Rectal smooth muscle tissue (tissue), 1 donor: ENCODE data around the gene CHST11.
"Not testable (repeated sequence)": the region's sequence is repeated elsewhere in the genome, so short reads cannot be mapped to it uniquely, and the experiment has no call there.

ENCODE experiments used
- H3K27ac ChIP-seq: one replicate; pipeline ENCODE4 v1.7.0; 2013; ENCODE audit warnings: low read depth, low read length, inconsistent platforms
- H3K27me3 ChIP-seq: one replicate; pipeline ENCODE4 v1.7.0; 2013; ENCODE audit warnings: low read length; ENCODE audit not compliant: control insufficient read depth, insufficient read depth
- H3K36me3 ChIP-seq: one replicate; pipeline ENCODE4 v1.7.0; 2013; ENCODE audit warnings: low read length; ENCODE audit not compliant: control insufficient read depth, insufficient read depth
- H3K4me1 ChIP-seq: one replicate; pipeline ENCODE4 v1.7.0; 2013; ENCODE audit warnings: low read length; ENCODE audit not compliant: control insufficient read depth, insufficient read depth
- H3K4me3 ChIP-seq: one replicate; pipeline ENCODE4 v1.7.0; 2013; ENCODE audit warnings: low read length
- H3K9ac ChIP-seq: one replicate; pipeline ENCODE4 v1.7.0; 2013; ENCODE audit warnings: low read length

Gene CHST11

DNA sequence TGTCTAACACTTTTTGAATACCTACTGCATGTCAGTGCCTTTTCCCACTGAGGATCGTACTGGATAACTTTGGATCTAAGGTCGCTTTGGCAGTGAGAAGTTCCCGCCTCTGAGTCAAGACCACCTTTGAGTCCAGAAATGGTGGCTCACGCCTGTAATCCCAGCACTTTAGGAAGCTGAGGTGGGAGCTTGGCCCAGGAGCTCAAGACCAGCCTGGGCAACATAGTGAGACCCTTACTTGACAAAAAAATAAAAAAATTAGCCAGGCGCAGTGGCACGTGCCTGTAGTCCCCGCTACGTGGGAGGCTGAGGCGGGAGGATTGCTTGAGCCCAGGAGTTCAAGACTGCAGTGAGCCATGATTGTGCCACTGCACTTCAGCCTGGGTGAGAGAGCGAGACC, 61.1 kb downstream of the CHST11 start:
- no peaks in the 10 kb centered on the region for H3K36me3 ChIP-seq
- H3K4me1 ChIP-seq, result no peaks in the 10 kb centered on the region
- no peak overlapping the region for H3K9ac ChIP-seq
- no peak overlapping the region for H3K27ac ChIP-seq
- no peak overlapping the region for H3K4me3 ChIP-seq
- no peaks in the 10 kb centered on the region for H3K27me3 ChIP-seq

DNA sequence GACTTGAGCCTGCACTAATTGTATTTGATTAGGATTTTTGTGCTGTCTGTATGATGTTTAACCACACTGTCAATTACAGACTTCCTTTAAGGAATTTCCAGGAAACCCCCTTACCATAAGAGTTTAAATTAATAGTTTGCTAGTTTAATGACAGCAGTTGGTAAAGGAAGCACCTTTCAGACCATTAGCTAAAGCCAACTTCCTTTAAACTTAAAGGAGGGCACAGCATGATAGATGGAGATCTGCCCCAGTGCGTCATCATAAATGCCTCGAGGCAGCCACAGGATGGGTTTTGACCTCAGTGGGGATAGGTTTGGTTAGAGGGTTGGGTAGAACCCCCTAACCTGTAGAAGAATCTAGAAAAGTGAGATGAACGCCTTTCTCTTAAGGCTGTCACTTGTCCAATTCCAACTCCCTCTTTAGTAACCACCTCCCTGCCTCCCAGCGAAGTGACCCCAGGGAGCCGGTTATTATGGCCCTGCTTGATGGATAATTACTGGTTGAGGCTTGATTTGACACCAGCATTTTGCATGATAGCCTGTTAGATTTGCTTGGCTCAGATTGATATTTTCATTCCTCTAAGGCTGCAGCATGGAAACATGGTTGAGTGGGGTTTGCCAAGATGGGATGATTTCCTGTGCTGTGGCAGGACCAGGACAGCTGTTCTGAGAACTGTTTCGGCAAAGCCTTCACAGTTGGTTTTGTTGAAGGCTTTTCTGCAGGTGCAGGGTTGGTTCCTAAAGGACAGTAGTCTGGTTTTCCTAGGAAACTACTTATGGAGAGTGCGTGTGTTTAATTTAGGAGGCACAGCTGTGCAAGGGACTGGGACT, 62.7 kb downstream of the CHST11 start:
- Histone ChIP-seq H3K27ac (no peak overlapping the region), H3K36me3 (no peaks in the 10 kb centered on the region), H3K4me3 (no peak overlapping the region), H3K27me3 (no peaks in the 10 kb centered on the region), H3K4me1 (peaks cover 4% of the 10 kb centered on the region), H3K9ac (no peak overlapping the region)

DNA sequence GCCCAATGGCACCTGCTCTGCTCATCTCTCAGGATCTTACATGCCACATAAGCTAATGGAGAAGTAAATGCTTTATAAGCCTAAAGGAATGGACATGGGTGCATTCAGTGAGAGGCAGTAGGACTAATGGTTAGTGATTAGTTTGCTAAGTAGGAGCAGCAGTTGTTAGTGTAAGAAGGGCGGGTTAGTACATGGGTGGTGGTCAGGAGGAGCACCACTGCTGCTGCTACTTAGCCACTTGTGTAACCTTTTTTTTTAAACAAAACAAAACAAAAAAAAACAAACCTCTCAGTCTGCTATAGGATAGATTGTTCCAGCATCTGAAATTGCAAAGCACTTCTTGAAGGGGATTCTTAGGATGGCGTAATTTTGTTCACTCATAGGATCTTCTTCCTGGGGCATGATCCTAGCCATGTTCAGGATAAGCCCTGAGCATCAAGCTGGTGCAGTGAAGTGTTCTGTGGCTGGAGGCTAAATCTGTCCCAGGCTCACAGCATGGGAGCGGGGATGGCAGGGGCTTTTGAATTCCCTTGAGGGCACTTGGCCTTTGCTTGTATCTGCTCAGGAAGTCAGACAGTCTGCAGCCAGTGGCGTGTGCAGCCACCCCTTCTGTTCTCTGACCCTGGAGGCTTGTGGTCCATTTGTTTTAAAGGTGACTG, 63.6 kb downstream of the CHST11 start:
- Histone ChIP-seq H3K4me1 (peaks cover 7% of the 10 kb centered on the region), H3K27me3 (no peaks in the 10 kb centered on the region)

DNA sequence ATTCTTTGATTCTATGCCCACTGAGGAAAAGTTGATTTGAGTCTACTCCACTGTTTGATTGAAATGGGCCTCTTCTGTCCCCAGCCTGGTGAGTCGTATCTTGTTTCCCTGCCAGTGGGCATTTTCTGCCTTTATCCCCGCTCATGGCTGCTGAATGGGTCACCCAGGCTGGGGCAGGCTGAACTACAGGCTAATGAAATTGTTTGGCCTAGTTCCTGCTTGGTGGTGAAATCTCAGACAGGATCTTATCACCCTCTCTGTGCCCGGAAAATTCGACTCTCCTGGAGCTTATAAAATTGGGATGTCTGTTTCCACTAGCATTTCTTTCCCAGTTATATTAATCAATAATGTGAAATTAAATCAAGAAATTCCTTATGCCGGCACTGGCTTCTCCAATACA, 65.0 kb downstream of the CHST11 start:
- Histone ChIP-seq H3K4me1 (peaks cover 7% of the 10 kb centered on the region), H3K27me3 (no peaks in the 10 kb centered on the region), H3K9ac (no peak overlapping the region), H3K4me3 (no peak overlapping the region), H3K27ac (no peak overlapping the region), H3K36me3 (no peaks in the 10 kb centered on the region)

More for the DNA sequence above, 63.6 kb downstream of the CHST11 start:
- Histone ChIP-seq H3K9ac (no peak overlapping the region), H3K27ac (no peak overlapping the region), H3K4me3 (no peak overlapping the region), H3K36me3 (no peaks in the 10 kb centered on the region)

DNA sequence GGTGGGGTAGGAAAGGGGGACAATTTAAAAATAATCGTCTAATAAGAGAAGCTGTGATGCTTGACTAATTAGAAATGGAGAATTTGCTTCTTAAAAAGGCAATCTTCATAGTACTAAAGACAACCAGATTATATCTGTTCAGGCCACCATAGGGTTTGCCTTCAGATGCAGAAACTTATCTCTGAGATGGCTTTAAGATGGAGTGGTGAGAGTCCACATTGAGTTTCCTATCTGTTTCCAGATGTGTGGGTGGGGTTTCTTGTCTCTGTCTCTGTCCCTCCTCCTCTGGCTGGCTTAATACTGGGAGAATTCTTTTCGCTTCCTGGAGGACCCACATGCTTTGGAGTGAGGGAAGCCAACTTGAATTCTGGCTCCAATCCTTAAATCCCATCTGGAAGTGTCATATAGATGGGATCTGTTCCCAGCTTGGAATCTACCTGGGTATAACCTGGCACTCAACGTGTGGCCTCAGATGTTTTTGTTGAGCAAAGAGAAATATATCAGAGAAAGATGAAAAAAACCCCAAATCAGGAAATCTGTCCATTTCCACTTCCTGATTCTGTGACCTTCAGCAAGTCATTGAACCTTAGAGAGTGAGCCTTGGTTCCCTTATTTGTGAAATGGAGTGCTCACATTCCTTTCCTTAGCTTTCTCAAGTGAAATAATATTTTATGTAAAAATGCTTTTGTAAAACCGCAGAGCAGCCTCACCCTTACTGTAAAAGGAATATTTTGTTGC, 66.4 kb downstream of the CHST11 start:
- no peaks in the 10 kb centered on the region for H3K27me3 ChIP-seq
- no peak overlapping the region for H3K4me3 ChIP-seq
- no peak overlapping the region for H3K27ac ChIP-seq
- H3K4me1 ChIP-seq, result peaks cover 7% of the 10 kb centered on the region
- no peaks in the 10 kb centered on the region for H3K36me3 ChIP-seq
- no peak overlapping the region for H3K9ac ChIP-seq

DNA sequence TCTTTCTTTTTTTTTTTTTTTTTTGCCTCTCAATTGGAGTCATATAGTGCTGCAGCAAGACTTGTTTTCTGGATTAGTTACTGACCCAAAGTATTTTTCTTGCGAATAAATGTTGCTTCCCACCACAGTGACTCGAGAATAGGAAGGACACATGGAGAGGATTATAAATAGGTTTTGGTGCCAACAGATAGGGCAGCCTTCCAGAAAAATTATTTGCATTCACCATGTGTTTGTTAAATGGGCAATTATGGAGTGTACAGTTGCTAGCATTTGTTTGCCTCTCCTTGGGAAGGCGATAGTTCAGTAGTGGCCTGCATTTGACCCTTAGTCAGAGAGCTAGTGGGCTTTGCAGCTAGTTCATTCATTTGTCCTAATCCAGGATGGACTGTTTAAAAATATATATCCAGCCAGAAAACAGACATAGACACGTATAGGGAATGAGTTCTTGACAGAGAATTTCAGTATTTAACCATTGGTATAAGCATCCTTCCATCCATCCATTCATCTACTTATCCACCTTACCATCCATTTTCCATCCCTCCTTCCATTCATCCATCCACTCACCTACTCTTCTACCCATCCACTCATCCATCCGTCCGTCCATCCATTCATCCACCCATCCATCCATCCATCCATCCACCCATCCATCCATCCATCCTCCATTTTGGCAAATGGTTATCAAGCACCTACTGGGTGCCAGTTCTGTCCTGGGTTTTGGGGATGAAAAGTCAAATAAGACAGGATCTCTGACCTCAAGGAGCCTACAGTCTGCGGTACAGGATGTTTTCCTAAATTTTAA, 67.5 kb downstream of the CHST11 start:
- no peak overlapping the region for H3K9ac ChIP-seq
- no peak overlapping the region for H3K4me3 ChIP-seq
- peaks cover 7% of the 10 kb centered on the region for H3K4me1 ChIP-seq
- H3K36me3 ChIP-seq, result no peaks in the 10 kb centered on the region
- H3K27me3 ChIP-seq, result no peaks in the 10 kb centered on the region
- H3K27ac ChIP-seq, result no peak overlapping the region

DNA sequence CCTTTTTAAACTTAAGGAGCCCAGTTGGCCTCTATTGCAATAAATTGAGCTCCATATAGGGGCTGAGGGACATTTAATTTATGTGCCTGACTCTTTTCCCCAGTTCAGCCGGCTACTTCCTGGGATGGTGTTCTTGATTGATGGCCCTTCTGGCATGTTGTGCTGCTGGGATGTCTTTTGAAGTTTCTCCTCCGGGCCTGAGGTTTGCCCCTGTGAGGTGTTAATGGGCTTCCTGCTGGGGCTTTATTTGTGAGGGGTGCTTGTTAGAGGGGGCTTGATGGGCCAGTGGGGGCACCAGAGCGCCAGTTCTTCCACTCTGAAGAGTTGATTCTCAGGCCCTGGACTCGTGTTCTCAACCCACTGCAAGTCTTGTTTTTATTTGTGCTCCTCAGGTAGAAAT, 69.6 kb downstream of the CHST11 start:
- Histone ChIP-seq H3K27ac (no peak overlapping the region), H3K9ac (no peak overlapping the region), H3K4me1 (peaks cover 7% of the 10 kb centered on the region), H3K27me3 (no peaks in the 10 kb centered on the region), H3K4me3 (no peak overlapping the region), H3K36me3 (no peaks in the 10 kb centered on the region)

DNA sequence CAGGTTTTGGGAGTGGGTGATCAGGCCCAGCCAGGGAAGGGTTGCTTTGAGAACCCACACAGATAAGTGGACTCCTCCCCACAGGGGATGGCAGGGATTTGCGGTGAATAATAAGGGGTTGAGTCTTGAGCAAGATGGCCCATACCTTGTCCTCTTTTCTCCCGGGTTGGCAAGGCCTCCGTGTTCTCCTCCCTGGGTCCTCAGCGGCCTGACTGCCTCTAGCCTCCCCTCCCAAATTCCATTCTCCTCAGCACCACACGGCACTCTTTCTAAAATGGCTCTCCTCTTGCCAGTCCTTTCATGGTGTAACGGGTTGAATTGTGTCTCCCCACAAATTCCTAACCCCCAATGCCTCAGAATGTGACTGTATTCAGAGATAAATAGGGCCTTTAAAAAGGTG, 70.0 kb downstream of the CHST11 start:
- no peak overlapping the region for H3K4me3 ChIP-seq
- peaks cover 7% of the 10 kb centered on the region for H3K4me1 ChIP-seq
- no peak overlapping the region for H3K27ac ChIP-seq

DNA sequence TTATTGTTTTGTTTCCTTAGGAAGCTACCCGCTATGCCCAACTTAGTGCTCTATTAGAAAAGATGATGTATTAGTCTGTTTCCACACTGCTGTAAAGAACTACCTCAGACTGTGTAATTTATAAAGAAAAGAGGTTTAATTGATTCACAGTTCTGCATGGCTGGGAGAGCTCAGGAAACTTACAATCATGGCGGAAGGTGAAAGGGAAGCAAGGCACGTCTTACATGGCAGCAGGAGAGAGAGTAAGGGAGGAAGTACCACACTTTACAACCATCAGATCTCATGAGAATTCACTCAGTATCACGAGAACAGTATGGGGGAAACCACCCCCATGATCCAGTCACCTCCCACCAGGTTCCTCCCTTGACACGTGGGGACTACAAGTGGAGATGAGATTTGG, 70.9 kb downstream of the CHST11 start:
- not testable (repeated sequence) for H3K4me1 ChIP-seq, H3K9ac ChIP-seq, H3K36me3 ChIP-seq, H3K4me3 ChIP-seq, H3K27me3 ChIP-seq, H3K27ac ChIP-seq

More for the DNA sequence above, 70.0 kb downstream of the CHST11 start:
- Histone ChIP-seq H3K9ac (no peak overlapping the region), H3K36me3 (no peaks in the 10 kb centered on the region), H3K27me3 (no peaks in the 10 kb centered on the region)

DNA sequence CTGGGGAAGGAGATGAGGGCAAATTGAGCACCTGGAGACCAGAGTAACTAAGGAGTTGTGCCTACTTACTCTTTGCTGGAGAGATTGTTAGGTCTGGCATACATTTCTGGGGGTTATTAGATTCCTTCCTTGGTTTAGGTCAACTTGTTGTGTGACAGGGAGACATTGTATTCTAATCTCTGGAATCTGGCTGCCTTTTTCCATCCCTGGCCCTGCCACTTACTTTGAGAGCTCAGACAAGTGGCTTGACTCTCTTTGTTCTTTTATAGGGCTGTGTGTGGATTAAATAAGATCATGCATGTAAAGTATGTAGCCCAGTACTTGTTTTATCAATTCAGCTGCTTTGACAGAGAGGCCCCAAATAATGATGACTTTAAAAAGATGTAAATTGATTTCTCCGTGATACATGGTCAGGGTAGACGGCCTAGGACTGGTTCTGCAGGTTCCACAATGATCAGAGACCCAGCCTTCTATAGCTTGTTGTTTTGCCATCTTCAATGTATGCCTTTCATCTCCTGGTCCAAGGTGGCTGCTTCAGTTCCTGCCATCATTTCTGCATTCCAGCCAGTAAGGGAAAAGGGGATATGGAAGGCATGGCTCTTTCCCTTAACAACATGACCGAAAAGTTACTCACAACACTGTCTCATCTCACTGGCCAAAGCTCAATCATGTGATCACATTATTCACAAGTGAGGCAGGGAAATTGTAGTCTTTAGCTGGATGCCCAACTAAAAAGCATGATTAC, 72.6 kb downstream of the CHST11 start:
- Histone ChIP-seq H3K4me1 (peaks cover 3% of the 10 kb centered on the region), H3K4me3 (no peak overlapping the region), H3K27ac (no peak overlapping the region), H3K9ac (no peak overlapping the region), H3K36me3 (no peaks in the 10 kb centered on the region), H3K27me3 (no peaks in the 10 kb centered on the region)

DNA sequence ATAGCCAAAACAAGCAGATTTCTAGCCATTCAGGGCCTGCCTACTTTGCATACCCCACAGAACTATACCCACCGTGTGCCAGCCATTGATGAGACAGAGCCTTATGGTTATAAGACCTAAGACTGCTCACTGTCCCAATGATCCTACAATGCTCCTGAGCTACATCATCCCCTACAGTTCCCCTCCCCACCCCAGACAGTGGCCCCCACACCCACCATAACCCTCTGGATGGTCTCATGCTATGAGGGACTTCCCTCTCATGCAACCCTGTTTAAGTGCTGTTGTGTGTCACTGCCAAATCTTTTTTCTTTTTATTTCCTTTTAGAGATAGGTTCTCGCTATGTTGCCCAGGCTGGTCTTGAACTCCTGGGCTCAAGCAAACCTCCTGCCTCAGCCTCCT, 75.9 kb downstream of the CHST11 start:
- H3K27ac ChIP-seq, result no peak overlapping the region
- H3K4me3 ChIP-seq, result no peak overlapping the region
- H3K4me1 ChIP-seq, result no peaks in the 10 kb centered on the region
- no peaks in the 10 kb centered on the region for H3K27me3 ChIP-seq
- no peak overlapping the region for H3K9ac ChIP-seq
- no peaks in the 10 kb centered on the region for H3K36me3 ChIP-seq
